GM12801 (cell line): Measurements from ENCODE around the gene P2RY2.

Source experiments
- TF ChIP-seq, protein P1 (sequence below): IDR thresholded peaks from one replicate; pipeline ENCODE4 v1.5.1; 2011; ENCODE audit warnings: control low read depth; ENCODE audit not compliant: insufficient read length; ENCODE audit errors: extremely low read depth

P2RY2 gene

DNA sequence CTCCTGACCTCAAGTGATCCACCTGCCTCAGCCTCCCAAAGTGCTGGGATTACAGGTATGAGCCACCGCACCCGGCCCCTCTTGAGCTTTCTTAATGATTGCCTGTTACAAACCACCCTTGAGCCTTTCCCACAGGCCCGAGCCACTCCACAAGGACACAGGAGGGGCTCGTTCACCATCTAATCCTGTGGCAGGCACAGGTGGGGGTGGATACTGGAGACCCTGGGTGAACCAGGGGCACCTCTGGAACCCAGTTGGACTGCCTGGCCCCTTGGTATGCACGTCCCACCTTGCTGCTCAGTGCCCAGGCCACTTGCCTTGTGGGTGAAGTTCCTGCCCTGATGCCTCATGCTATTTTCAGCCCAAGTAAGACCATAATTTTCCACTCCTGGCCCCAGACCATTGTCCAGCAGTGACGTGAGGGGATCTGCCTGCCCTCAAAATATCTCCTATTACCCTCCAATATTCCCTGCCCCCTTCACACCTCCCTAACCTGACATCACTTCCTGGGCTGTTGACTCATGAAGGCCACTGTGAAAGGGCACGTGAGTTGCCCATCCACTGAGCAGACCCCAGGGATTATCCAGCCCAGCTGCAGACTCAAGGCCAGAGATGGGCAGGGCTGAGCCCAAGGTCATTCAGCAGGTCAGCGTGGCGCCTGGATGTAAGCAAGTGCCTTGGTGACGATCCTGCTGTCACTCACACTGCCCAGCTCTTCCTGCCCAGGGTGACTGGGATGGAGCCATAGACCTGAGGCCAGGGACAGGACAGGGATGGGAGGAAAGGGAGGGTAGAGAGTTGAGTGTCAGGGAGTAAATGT lies 19.6 kb downstream of the P2RY2 start:
- TF ChIP-seq, protein P1, sequence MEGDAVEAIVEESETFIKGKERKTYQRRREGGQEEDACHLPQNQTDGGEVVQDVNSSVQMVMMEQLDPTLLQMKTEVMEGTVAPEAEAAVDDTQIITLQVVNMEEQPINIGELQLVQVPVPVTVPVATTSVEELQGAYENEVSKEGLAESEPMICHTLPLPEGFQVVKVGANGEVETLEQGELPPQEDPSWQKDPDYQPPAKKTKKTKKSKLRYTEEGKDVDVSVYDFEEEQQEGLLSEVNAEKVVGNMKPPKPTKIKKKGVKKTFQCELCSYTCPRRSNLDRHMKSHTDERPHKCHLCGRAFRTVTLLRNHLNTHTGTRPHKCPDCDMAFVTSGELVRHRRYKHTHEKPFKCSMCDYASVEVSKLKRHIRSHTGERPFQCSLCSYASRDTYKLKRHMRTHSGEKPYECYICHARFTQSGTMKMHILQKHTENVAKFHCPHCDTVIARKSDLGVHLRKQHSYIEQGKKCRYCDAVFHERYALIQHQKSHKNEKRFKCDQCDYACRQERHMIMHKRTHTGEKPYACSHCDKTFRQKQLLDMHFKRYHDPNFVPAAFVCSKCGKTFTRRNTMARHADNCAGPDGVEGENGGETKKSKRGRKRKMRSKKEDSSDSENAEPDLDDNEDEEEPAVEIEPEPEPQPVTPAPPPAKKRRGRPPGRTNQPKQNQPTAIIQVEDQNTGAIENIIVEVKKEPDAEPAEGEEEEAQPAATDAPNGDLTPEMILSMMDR: no peak

DNA sequence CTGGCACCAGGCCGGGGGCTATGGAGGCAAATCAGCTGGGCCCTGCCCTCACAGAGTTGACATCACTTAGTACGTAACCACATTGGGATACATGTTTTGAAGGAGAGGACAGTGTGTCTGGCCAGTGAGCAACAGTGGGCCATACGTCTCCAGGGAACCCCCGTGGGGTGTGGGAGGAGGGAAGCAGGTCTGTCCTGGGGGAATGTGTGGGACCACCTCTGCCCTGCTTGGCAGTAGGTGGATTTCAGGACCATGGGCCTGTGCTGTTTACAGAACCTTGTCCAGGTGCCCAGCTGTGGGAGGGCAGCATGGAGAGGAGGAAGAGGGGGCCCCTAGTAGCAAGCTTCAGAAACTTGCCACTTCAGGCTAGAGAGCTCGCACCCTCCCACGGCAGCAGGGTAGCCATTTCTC lies 21.0 kb downstream of the P2RY2 start:
- TF ChIP-seq, protein P1: no peak

DNA sequence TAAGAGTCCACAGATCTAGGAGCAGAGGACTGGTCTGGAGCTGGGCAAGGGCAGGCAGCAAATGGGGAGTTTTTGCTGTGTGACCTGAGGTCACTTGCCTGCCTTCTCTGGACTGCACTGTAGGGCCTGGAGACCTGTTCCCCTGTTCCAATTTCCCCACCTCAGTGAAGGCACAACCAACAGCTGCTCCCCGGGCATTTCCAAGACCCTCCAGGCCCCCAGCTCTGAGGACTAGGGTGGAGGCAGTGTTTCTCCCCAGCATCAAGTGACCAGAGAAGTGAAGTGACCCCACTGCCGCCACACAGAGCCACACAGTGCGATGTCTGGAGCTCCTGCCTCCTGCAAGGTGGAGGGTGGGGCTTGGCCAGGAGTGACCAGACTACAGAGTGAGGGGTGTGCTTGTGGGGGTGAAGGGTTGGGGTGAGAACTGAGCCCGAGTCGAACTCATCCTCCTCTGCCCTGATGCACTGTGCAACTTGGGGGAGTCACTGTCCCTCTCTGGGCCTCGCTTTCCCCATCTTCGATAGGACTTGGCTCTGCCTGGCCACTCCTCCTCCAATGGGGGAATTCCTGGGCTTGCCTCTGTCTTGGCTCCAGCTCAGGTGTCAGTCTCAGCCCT lies 21.6 kb downstream of the P2RY2 start:
- TF ChIP-seq, protein P1: no peak

DNA sequence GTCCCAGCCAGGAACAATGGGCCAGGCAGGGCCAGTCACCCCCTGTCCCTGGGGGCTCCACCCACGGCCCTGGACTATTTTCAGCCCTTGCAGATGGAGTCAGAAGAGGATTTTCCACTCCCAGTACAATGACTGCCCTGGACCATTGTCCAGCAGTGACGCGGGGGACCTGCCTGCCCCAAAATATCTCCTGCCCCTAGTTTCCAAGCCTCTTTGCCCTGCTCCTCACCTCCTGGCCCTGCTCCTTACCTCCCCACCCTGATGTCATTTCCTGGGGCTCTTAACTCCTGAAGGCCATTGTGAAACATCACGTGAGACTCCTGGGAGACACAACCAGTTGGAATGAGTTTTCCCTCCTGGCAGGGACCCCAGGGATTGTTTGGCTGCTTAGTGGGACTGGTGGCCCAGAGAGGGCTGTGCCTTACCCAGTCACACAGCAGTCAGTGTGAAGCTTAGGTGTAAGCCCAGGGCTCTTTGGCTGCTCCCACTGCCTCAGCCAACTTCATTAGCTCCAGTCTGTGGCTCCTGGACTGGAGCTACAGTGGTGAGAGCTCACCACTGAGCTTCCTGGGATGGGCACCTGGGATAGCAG lies 22.2 kb downstream of the P2RY2 start:
- TF ChIP-seq, protein P1: no peak

DNA sequence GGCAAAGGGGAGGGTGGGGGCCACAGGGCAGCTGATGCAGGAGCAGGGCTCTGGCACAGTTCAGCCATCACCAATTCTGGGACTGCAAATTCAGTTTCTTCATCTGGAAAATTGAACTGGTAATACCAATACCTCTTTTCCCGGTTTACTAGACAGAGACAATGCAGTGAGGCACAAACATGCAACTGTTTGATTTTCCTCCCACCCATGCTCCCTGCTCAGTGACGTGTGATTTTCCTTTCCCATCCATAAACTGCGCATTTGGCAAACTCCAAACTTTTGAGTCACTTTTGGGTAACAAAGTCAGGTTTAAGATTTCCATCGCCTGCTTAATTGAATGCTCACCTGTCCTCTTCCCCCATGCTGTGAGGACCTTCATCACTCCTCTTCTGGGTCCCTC lies 23.2 kb downstream of the P2RY2 start:
- TF ChIP-seq, protein P1: no peak

DNA sequence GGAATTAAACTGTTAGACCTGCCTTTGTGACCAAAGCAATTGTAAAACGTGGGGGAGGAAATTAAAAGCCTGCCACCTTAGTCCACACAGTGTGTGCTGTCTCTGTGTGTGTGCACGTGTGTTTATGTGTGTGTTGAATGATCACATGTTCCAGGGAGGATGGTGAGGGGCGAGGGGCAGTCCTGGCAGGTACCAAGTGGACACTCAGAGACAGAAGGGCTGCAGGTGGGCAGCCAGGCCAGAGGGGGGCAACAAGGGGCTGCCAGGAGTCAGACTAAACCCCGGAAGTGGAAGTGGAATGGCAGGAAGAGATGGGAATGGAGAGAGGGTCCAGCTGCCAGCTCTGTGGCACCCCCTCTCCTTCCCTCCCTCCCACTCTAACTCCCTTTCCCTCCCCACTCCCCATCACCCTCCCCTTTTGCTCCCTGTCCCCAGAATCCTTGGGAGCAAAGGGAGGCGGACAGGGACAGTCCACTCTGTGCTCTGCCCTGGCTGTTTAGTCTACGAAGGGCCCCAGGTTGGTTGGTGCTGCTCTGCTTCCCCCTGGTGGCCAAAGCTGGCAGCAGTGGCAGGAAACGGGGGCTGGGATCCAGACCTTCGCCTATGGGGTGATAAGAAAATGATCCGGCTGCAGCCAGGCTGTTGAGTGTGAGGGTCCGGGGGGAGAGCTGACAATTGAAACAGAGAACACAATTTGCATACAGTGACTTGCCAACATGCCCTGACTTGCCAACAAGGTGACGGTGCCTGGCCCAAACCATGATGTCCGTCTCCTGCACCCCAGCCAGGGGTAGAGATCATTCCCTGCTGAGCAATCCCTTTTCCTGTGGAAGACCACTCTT lies 24.4 kb downstream of the P2RY2 start:
- TF ChIP-seq, protein P1: no peak

DNA sequence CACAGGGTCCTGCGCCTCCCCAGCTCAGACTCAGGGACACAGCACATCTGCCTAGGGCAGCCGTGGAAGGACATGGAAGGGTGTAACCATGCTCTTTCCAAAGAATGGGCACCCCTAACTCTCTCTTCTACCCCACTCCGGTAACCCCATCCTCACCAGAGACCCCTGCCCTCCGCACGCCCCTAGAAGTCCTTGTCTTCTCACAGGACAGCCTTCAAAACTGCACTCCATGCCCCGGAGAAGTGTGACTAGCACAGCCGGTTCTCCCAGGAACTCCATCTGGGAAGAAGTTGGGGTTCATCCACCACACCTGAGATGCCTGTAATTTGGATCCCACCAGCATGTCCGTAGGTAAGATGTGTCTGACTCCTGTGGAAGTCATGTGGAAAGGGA lies 25.0 kb downstream of the P2RY2 start:
- TF ChIP-seq, protein P1: no peak
